H9 (cell line): Measurements from ENCODE around the gene ITGAX. TPM values are rescaled to one million over a fixed set of nuclear protein-coding genes. Genes with fewer than 3 reads are reported as not detected.

Experiments used
- DNase-seq: peaks from one replicate; pipeline ENCODE4 v3.0.0-alpha.2; 2017
- H2AFZ ChIP-seq: one replicate; pipeline ENCODE4 v1.6.1; 2013; ENCODE audit warnings: mild to moderate bottlenecking, low read length, control low read depth, moderate library complexity
- H2AK5ac ChIP-seq: 2 replicates; pipeline ENCODE4 v1.6.1; 2013; ENCODE audit warnings: low read length, control low read depth, mixed read lengths; ENCODE audit not compliant: insufficient read length
- H2BK120ac ChIP-seq: one replicate; pipeline ENCODE4 v1.6.1; 2013; ENCODE audit warnings: low read depth, mild to moderate bottlenecking, low read length, control low read depth, inconsistent platforms; ENCODE audit not compliant: poor library complexity, severe bottlenecking
- H2BK12ac ChIP-seq: 2 replicates; pipeline ENCODE4 v1.6.1; 2013; ENCODE audit warnings: low read length, control low read depth, mixed read lengths, low read depth; ENCODE audit not compliant: insufficient read length
- H2BK15ac ChIP-seq: 2 replicates; pipeline ENCODE4 v1.6.1; 2013; ENCODE audit warnings: low read depth, low read length, control low read depth
- H2BK20ac ChIP-seq: one replicate; pipeline ENCODE4 v1.6.1; 2013; ENCODE audit warnings: low read depth, mild to moderate bottlenecking, low read length, control low read depth, inconsistent platforms; ENCODE audit not compliant: poor library complexity, severe bottlenecking
- H2BK5ac ChIP-seq: 2 replicates; pipeline ENCODE4 v1.6.1; 2013; ENCODE audit warnings: low read length, control low read depth, mixed read lengths; ENCODE audit not compliant: insufficient read length
- H3K14ac ChIP-seq: 2 replicates; pipeline ENCODE4 v1.6.1; 2013; ENCODE audit warnings: low read length, control low read depth; ENCODE audit not compliant: insufficient read depth
- H3K18ac ChIP-seq: 2 replicates; pipeline ENCODE4 v1.6.1; 2013; ENCODE audit warnings: low read depth, mild to moderate bottlenecking, mixed read lengths, low read length, control low read depth; ENCODE audit not compliant: insufficient read length
- H3K23ac ChIP-seq: 2 replicates; pipeline ENCODE4 v1.6.1; 2013; ENCODE audit warnings: low read length, control low read depth, mixed read lengths, low read depth; ENCODE audit not compliant: insufficient read length
- H3K23me2 ChIP-seq: 2 replicates; pipeline ENCODE4 v1.6.1; 2013; ENCODE audit warnings: low read depth, mild to moderate bottlenecking, mixed read lengths, low read length, control low read depth; ENCODE audit not compliant: insufficient read length, poor library complexity, severe bottlenecking
- H3K27ac ChIP-seq: 2 replicates; pipeline ENCODE4 v1.5.1; 2013; ENCODE audit warnings: low read length, control low read depth, mixed read lengths, low read depth; ENCODE audit not compliant: insufficient read length
- H3K27me3 ChIP-seq: 2 replicates; pipeline ENCODE4 v1.6.1; 2013; ENCODE audit warnings: low read length, control low read depth, inconsistent platforms; ENCODE audit not compliant: insufficient read depth
- H3K4ac ChIP-seq: 2 replicates; pipeline ENCODE4 v1.6.1; 2013; ENCODE audit warnings: low read depth, mild to moderate bottlenecking, control low read depth, inconsistent platforms, low read length, moderate library complexity
- H3K4me1 ChIP-seq: 2 replicates; pipeline ENCODE4 v1.6.1; 2013; ENCODE audit warnings: low read length, control low read depth, inconsistent platforms; ENCODE audit not compliant: insufficient read depth
- H3K4me2 ChIP-seq: 2 replicates; pipeline ENCODE4 v1.6.1; 2013; ENCODE audit warnings: low read length, control low read depth, mixed read lengths; ENCODE audit not compliant: insufficient read length, insufficient read depth
- H3K56ac ChIP-seq: 2 replicates; pipeline ENCODE4 v1.6.1; 2013; ENCODE audit warnings: low read depth, mild to moderate bottlenecking, mixed read lengths, low read length, control low read depth; ENCODE audit not compliant: insufficient read length
- H3K79me1 ChIP-seq: 2 replicates; pipeline ENCODE4 v1.6.1; 2013; ENCODE audit warnings: low read depth, mild to moderate bottlenecking, moderate library complexity, low read length, control low read depth, inconsistent platforms; ENCODE audit not compliant: insufficient read depth, poor library complexity, severe bottlenecking
- H3K79me2 ChIP-seq: 2 replicates; pipeline ENCODE4 v1.6.1; 2013; ENCODE audit warnings: low read length, control low read depth, inconsistent platforms; ENCODE audit not compliant: insufficient read depth
- H3K9ac ChIP-seq: 2 replicates; pipeline ENCODE4 v1.6.1; 2013; ENCODE audit warnings: low read length, control low read depth, mixed read lengths; ENCODE audit not compliant: insufficient read length; ENCODE audit errors: extremely low read depth
- H3K9me3 ChIP-seq: one replicate; pipeline ENCODE4 v1.6.1; 2013; ENCODE audit warnings: low read depth, low read length, inconsistent platforms; ENCODE audit not compliant: control insufficient read depth
- H3T11ph ChIP-seq: one replicate; pipeline ENCODE4 v1.6.1; 2013; ENCODE audit warnings: mild to moderate bottlenecking, low read length, control low read depth, inconsistent platforms
- H4K20me1 ChIP-seq: one replicate; pipeline ENCODE4 v1.6.1; 2013; ENCODE audit not compliant: control insufficient read depth, insufficient read length, insufficient read depth
- H4K5ac ChIP-seq: 2 replicates; pipeline ENCODE4 v1.6.1; 2013; ENCODE audit warnings: low read depth, mild to moderate bottlenecking, mixed read lengths, low read length, control low read depth; ENCODE audit not compliant: insufficient read length
- H4K8ac ChIP-seq: replicated peaks from 2 replicates; pipeline ENCODE4 v1.6.1; 2013; ENCODE audit warnings: low read length, control low read depth, mixed read lengths, low read depth; ENCODE audit not compliant: insufficient read length
- H4K91ac ChIP-seq: 2 replicates; pipeline ENCODE4 v1.6.1; 2013; ENCODE audit warnings: low read depth, mild to moderate bottlenecking, moderate library complexity, mixed read lengths, low read length, control low read depth; ENCODE audit not compliant: insufficient read length
- H3K27ac Mint-ChIP-seq, 3 experiments: 2 replicates in 2 of 3; 3 replicates in 1 of 3; pipeline ENCODE4 v1.8.0; 2020 to 2021; ENCODE audit warnings: mixed read lengths in 3 of 3, mild to moderate bottlenecking in 1 of 3, moderate library complexity in 1 of 3
- H3K27me3 Mint-ChIP-seq: 2 replicates; pipeline ENCODE4 v1.8.0; 2021; ENCODE audit warnings: low read depth, mild to moderate bottlenecking, moderate library complexity, mixed read lengths
- H3K36me3 Mint-ChIP-seq, 3 experiments: 2 replicates in 2 of 3; 3 replicates in 1 of 3; pipeline ENCODE4 v1.8.0; 2020 to 2021; ENCODE audit warnings: low read depth in 3 of 3, mixed read lengths in 3 of 3; ENCODE audit not compliant: insufficient read depth in 1 of 3
- H3K4me1 Mint-ChIP-seq, 2 experiments: 2 replicates each; pipeline ENCODE4 v1.8.0; 2020; ENCODE audit warnings: mixed read lengths in 2 of 2
- H3K4me3 Mint-ChIP-seq, 2 experiments: 2 replicates in 1 of 2; 3 replicates in 1 of 2; pipeline ENCODE4 v1.8.0; 2020 to 2021; ENCODE audit warnings: mild to moderate bottlenecking in 2 of 2, mixed read lengths in 2 of 2, moderate library complexity in 1 of 2
- H3K9me3 Mint-ChIP-seq, 2 experiments: 2 replicates in 1 of 2; 3 replicates in 1 of 2; pipeline ENCODE4 v1.8.0; 2020; ENCODE audit warnings: mild to moderate bottlenecking in 2 of 2, mixed read lengths in 2 of 2, moderate library complexity in 1 of 2
- CTCF ChIP-seq: fragments of 200-600 bp; sonication (generic); conservative IDR thresholded peaks from 3 replicates; pipeline ENCODE4 v1.8.0; 2021; ENCODE audit warnings: antibody characterized with exemption, mild to moderate bottlenecking
- WGBS: extraction: QIAGEN DNeasy Blood & Tissue Kit; methylation state at CpG from one replicate; pipeline ENCODE4 v1.1.7; 2013; ENCODE audit warnings: missing lambda C conversion rate, low lambda C conversion rate, mixed read lengths; ENCODE audit not compliant: insufficient read length; ENCODE audit errors: extremely low coverage; 5-methylcytosine and 5-hydroxymethylcytosine counted together
- total RNA-seq: library from RNA; stranded (reverse); gene quantifications from 2 replicates; pipeline ENCODE4 v1.2.1, GENCODE V29; 2021

Gene ITGAX
- total RNA-seq, 1 experiment from 2014 or later: 0.28 TPM

GRCh38 chr16:31400191-31400590 is 45.2 kb downstream of the ITGAX start:
- Mint-ChIP-seq H3K4me1 (no peaks in the 10 kb centered on the region), H3K36me3 (peaks cover 0 to 4% (median 0%) of the 10 kb centered on the region in 3 experiments; a peak in 2 of 7 replicates), H3K9me3 (peaks cover 0 to 3% of the 10 kb centered on the region in 2 experiments; a peak in 1 of 5 replicates), H3K4me3 (no peak overlapping the region), H3K27ac (no peak overlapping the region; a peak in 1 of 7 replicates), H3K27me3 (peaks cover 7% of the 10 kb centered on the region)
- H3K14ac ChIP-seq: no peak overlapping the region
- no peak overlapping the region for H4K8ac ChIP-seq
- H3K23ac ChIP-seq: no peak overlapping the region
- H4K20me1 ChIP-seq: no peaks in the 10 kb centered on the region
- no peak overlapping the region for H4K5ac ChIP-seq
- no peak overlapping the region for H2AK5ac ChIP-seq
- TF ChIP-seq CTCF: no peak
- no peaks in the 10 kb centered on the region for H3K27me3 ChIP-seq
- no peak for DNase-seq
- no peak overlapping the region for H3K56ac ChIP-seq
- no peaks in the 10 kb centered on the region for H3K4me1 ChIP-seq
- H3K23me2 ChIP-seq: no peaks in the 10 kb centered on the region
- H3K9ac ChIP-seq: no peak overlapping the region
- no peak overlapping the region for H2BK12ac ChIP-seq
- no peak overlapping the region for H3K27ac ChIP-seq
- H3K4ac ChIP-seq: no peak overlapping the region
- no peak overlapping the region for H2BK5ac ChIP-seq
- H3K79me1 ChIP-seq: no peaks in the 10 kb centered on the region
- WGBS: no CpG with 5 or more reads among the region's 2 CpGs
- no peaks in the 10 kb centered on the region for H3K79me2 ChIP-seq
- no peak overlapping the region for H3T11ph ChIP-seq
- no peak overlapping the region for H2BK20ac ChIP-seq
- H3K18ac ChIP-seq: no peak overlapping the region
- no peak overlapping the region for H2BK120ac ChIP-seq
- H2BK15ac ChIP-seq: no peak overlapping the region
- H3K9me3 ChIP-seq: no peaks in the 10 kb centered on the region
- H3K4me2 ChIP-seq: no peak overlapping the region
- no peak overlapping the region for H4K91ac ChIP-seq
- H2AFZ ChIP-seq: no peak overlapping the region
